Esophagus muscularis mucosa (tissue), 4 donors: ENCODE measurements around the gene PBOV1. TPM values are rescaled to one million over a fixed set of nuclear protein-coding genes. Genes with fewer than 3 reads are reported as not detected.

Experiments
- DNase-seq: peaks from one replicate; pipeline ENCODE4 v3.0.0-alpha.2; 2017; ENCODE audit errors: extremely low spot score
- H3K27ac ChIP-seq, 4 donors: fragments of 200-600 bp; sonication (generic); replicated peaks in 1 of 4; 1 replicate in 3 of 4; 2 replicates in 1 of 4; pipeline ENCODE4 v1.5.1; 2016 to 2019; ENCODE audit warnings: mild to moderate bottlenecking in 1 of 4
- H3K27me3 ChIP-seq, 4 donors: fragments of 200-600 bp; sonication (generic); one replicate each; pipeline versions ENCODE4 v1.5.1 to v1.6.0; 2016 to 2019
- H3K36me3 ChIP-seq, 4 donors: fragments of 200-600 bp; sonication (generic); one replicate each; pipeline ENCODE4 v1.5.1; 2016 to 2019
- H3K4me1 ChIP-seq, 4 donors: fragments of 200-600 bp; sonication (generic); one replicate each; pipeline ENCODE4 v1.5.1; 2016 to 2019
- H3K4me3 ChIP-seq, 4 donors: fragments of 200-600 bp; sonication (generic); 1 replicate in 2 of 4; 2 replicates in 2 of 4; pipeline ENCODE4 v1.5.1; 2016 to 2019; ENCODE audit warnings: mild to moderate bottlenecking in 4 of 4, moderate library complexity in 1 of 4
- H3K9me3 ChIP-seq, 4 donors: fragments of 200-600 bp; sonication (generic); 1 replicate in 3 of 4; 2 replicates in 1 of 4; pipeline ENCODE4 v1.5.1; 2016 to 2019
- EP300 ChIP-seq: sonication (generic); formaldehyde crosslinking; IDR thresholded peaks from one replicate; pipeline ENCODE4 v1.6.1; 2017; ENCODE audit warnings: antibody characterized with exemption
- POLR2A ChIP-seq: fragments of 450-650 bp; IDR thresholded peaks from one replicate; pipeline ENCODE4 v1.6.1; 2017; ENCODE audit warnings: antibody characterized with exemption, moderate library complexity, mild to moderate bottlenecking, low read depth
- POLR2AphosphoS5 ChIP-seq, 2 donors: sonication (generic); formaldehyde crosslinking; IDR thresholded peaks; one replicate each; pipeline ENCODE4 v1.6.1; 2017; ENCODE audit warnings: antibody characterized with exemption in 2 of 2
- WGBS: methylation state at CpG from one replicate; pipeline ENCODE4 v1.1.5; 2018; 5-methylcytosine and 5-hydroxymethylcytosine counted together
- intact Hi-C: fragments of 100-400 bp; cut with DNase I; formaldehyde crosslinking; loops from one replicate; pipeline ENCODE4 v1.15.1; 2023
- total RNA-seq, 4 donors: library from RNA; depleted of rRNA; stranded (reverse); fragments of >200 nt; gene quantifications; one replicate each; pipeline versions ENCODE4 v1.1.0 to v1.2.1, GENCODE V29; 2016
- TF ChIP-seq, protein P1 (sequence below), 3 experiments: fragments of 200-600 bp in 2 of 3; fragments of 450-650 bp in 1 of 3; sonication (generic) in 2 of 3; IDR thresholded peaks; one replicate each; pipeline ENCODE4 v1.5.1; 2017 to 2019; ENCODE audit warnings: antibody characterized with exemption in 3 of 3, mild to moderate bottlenecking in 2 of 3, moderate library complexity in 1 of 3

PBOV1 gene
- total RNA-seq, 4 donors from 2014 or later, result not detected

DNA sequence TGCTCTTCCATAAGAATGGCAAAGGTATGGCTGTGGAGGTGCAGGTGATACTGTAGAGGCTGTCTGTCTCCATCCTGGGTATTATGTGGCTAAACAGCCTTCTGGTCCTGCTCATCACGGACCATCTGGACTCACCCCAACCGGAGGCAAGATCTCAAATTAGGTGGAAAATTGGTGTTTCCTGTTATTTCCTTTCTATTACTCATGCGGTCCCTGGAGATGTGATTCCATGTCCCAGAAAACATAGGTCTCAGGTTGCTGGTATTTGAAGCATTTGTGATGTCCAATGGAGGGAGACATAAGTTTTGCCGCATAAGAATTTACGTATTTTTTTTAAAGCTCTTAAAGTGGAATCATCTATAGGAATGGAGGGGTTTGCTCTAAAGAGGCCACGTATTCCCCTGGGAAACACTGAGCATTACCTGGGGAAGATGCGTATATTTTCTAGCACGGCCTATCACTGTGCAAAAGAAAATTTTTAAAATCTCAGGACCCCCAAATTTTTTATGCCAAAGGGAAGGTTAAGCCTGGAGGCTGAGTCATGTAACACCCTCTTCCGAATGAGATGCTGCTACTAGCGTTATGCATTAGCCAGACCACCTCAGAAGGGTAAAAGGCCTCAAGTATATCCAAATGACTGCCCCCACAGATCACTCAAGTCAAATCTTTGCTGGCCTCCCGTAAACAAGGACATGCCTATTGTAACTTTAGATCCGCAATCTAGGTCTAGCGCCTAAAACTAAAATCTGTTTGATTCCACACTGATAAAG is 22.4 kb upstream of the PBOV1 start:
- no peak overlapping the region for H3K27ac ChIP-seq
- H3K27me3 ChIP-seq, result no peaks in the 10 kb centered on the region
- 92% methylated on average over 13 of the region's 13 CpGs for WGBS
- H3K4me3 ChIP-seq, result no peak overlapping the region
- H3K4me1 ChIP-seq, result no peaks in the 10 kb centered on the region
- intact Hi-C loops, result no loop called here
- no peaks in the 10 kb centered on the region for H3K9me3 ChIP-seq
- H3K36me3 ChIP-seq, result no peaks in the 10 kb centered on the region
- DNase-seq, result no peak
- no peak for TF ChIP-seq POLR2A
- no peak for TF ChIP-seq EP300
- no peak for TF ChIP-seq POLR2AphosphoS5 (IDR thresholded peaks at IDR 0.05)
- TF ChIP-seq, protein P1, sequence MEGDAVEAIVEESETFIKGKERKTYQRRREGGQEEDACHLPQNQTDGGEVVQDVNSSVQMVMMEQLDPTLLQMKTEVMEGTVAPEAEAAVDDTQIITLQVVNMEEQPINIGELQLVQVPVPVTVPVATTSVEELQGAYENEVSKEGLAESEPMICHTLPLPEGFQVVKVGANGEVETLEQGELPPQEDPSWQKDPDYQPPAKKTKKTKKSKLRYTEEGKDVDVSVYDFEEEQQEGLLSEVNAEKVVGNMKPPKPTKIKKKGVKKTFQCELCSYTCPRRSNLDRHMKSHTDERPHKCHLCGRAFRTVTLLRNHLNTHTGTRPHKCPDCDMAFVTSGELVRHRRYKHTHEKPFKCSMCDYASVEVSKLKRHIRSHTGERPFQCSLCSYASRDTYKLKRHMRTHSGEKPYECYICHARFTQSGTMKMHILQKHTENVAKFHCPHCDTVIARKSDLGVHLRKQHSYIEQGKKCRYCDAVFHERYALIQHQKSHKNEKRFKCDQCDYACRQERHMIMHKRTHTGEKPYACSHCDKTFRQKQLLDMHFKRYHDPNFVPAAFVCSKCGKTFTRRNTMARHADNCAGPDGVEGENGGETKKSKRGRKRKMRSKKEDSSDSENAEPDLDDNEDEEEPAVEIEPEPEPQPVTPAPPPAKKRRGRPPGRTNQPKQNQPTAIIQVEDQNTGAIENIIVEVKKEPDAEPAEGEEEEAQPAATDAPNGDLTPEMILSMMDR (IDR thresholded peaks at IDR 0.05), result no peak

DNA sequence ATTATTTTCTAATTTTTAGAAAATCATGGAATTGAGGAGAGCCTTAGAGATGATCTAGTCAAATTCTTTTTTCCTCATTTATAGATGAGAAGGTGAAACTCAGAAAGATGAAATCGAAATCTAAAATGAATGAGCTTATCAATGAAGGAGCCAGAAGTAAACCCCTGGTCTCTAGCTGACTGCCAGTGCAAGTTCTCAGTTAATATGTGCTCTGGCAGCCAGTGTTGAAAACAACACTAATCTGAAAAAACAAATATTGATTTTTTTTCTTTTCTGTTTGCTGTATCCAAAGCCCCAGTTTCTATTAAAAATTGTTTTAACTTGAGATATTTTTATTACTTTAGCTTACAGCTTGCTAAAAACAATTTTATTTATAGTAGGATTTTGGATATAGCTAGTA is 21.5 kb upstream of the PBOV1 start:
- DNase-seq, result no peak
- TF ChIP-seq POLR2A (no peak), EP300 (no peak), POLR2AphosphoS5 (IDR thresholded peaks at IDR 0.05) (no peak)
- TF ChIP-seq, protein P1 (IDR thresholded peaks at IDR 0.05), result no peak
- H3K4me1 ChIP-seq, result no peaks in the 10 kb centered on the region
- H3K27me3 ChIP-seq, result no peaks in the 10 kb centered on the region
- H3K27ac ChIP-seq, result no peak overlapping the region
- intact Hi-C loops, result no loop called here
- H3K9me3 ChIP-seq, result no peaks in the 10 kb centered on the region
- no peaks in the 10 kb centered on the region for H3K36me3 ChIP-seq
- WGBS, result 91% methylated on average over 1 of the region's 1 CpG
- H3K4me3 ChIP-seq, result no peak overlapping the region

DNA sequence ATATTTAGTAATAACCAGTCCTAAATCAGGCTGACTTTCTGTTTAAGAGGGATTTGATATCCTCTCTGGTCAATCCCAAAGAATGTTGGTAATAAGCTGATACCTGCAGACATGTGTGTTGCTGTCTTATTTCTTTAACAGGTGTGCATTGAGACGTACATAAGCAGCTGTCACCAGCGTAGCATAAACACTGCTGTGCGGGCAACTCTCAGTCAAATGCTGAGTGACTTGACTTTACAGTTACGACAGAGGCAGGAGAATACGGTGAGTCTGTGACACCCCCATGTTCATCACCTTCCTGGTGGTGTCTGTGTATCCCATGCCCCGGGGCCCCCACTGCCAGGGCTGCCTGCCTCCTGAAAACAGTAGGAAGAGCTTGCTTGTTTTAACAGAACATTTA is 20.1 kb upstream of the PBOV1 start:
- Histone ChIP-seq H3K9me3 (no peaks in the 10 kb centered on the region), H3K4me1 (no peaks in the 10 kb centered on the region), H3K27ac (no peak overlapping the region), H3K27me3 (no peaks in the 10 kb centered on the region), H3K4me3 (no peak overlapping the region), H3K36me3 (no peaks in the 10 kb centered on the region)
- intact Hi-C loops, result no loop called here
- no peak for TF ChIP-seq EP300
- TF ChIP-seq, protein P1 (IDR thresholded peaks at IDR 0.05), result no peak
- TF ChIP-seq POLR2A, result no peak
- TF ChIP-seq POLR2AphosphoS5 (IDR thresholded peaks at IDR 0.05), result no peak
- no peak for DNase-seq
- 85% methylated on average over 6 of the region's 6 CpGs for WGBS

DNA sequence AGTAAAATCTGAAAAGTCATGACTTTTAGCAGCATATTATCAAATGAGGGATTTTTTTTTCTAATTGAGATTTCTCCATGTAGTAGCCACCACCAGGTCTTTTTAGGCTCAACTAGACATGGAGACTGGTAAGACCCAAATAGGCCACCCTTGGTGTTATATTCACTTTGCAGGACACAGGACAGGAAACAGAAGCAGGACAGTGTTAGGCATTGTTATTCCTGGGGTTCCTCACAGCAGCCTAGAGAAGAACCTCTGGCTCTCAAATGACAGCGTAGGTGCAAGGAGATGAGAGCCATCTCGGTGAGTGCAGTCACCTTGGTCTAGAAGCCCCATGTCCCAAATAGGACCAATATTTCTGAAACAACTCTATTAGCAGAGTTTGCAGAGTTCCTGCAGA is 19.2 kb upstream of the PBOV1 start:
- Histone ChIP-seq H3K4me3 (no peak overlapping the region), H3K36me3 (no peaks in the 10 kb centered on the region), H3K4me1 (no peaks in the 10 kb centered on the region), H3K27ac (no peak overlapping the region), H3K9me3 (no peaks in the 10 kb centered on the region), H3K27me3 (no peaks in the 10 kb centered on the region)
- WGBS, result 87% methylated on average over 2 of the region's 2 CpGs
- intact Hi-C loops, result no loop called here
- DNase-seq, result no peak
- TF ChIP-seq EP300, result no peak
- TF ChIP-seq, protein P1 (IDR thresholded peaks at IDR 0.05), result no peak

DNA sequence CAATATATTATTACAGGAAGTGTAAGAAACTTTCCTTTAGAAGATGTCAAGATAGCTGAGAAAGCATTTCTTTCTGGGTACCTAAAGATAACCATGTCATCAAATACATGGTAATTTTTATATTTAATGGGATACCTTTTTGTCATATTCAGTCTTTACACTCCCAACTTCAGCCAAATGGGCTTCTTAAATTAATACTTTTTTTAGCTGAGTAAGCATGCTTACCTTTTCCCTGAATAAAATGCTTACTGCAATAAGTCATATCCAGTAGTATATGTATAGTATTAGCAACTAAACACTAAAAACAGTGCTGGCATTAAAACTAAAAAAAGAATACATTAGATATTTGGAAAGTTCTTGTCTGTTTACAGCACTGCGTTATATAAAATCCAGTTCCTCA is 17.4 kb upstream of the PBOV1 start:
- intact Hi-C loops, result no loop called here
- no peak for DNase-seq
- Histone ChIP-seq H3K4me3 (no peak overlapping the region), H3K4me1 (no peaks in the 10 kb centered on the region), H3K27me3 (no peaks in the 10 kb centered on the region), H3K36me3 (no peaks in the 10 kb centered on the region), H3K27ac (no peak overlapping the region), H3K9me3 (no peaks in the 10 kb centered on the region)
- no peak for TF ChIP-seq EP300
- TF ChIP-seq POLR2A, result no peak
- TF ChIP-seq, protein P1 (IDR thresholded peaks at IDR 0.05), result no peak
- no peak for TF ChIP-seq POLR2AphosphoS5 (IDR thresholded peaks at IDR 0.05)
- WGBS, result 40% methylated on average over 1 of the region's 1 CpG
